Hematopoietic multipotent progenitor cell treated with erythropoietin and hydrocortisone succinate and interleukin-3 and kit ligand, for 6 days (in vitro differentiated cells): ENCODE data around the gene ASIC2.
"Not testable (repeated sequence)": the region's sequence is repeated elsewhere in the genome, so short reads cannot be mapped to it uniquely, and the experiment has no call there.

ENCODE experiments used
- DNase-seq: peaks from one replicate; pipeline ENCODE4 v3.0.0-alpha.2; 2015

Gene ASIC2

GRCh38 chr17:33015716-33016346 lies 277.3 kb downstream of the ASIC2 start:
- DNase-seq, result no peak

- DNase-seq, result no peak
Measured at GRCh38 chr17:33014751-33015150, 278.3 kb downstream of the ASIC2 start.

GRCh38 chr17:33013596-33014375 lies 279.3 kb downstream of the ASIC2 start:
- no peak for DNase-seq

GRCh38 chr17:33012522-33013033 lies 280.5 kb downstream of the ASIC2 start:
- no peak for DNase-seq

- DNase-seq, result no peak
Measured at GRCh38 chr17:33009636-33010035, 283.5 kb downstream of the ASIC2 start.

GRCh38 chr17:33007186-33007585 lies 285.9 kb downstream of the ASIC2 start:
- no peak for DNase-seq

GRCh38 chr17:33002246-33002645 lies 290.8 kb downstream of the ASIC2 start:
- no peak for DNase-seq

- DNase-seq, result no peak
Measured at GRCh38 chr17:32998887-32999228, 294.2 kb downstream of the ASIC2 start.

GRCh38 chr17:32998111-32998886 lies 294.8 kb downstream of the ASIC2 start:
- DNase-seq, result peak; percentile 90

GRCh38 chr17:32995416-32996045 lies 297.6 kb downstream of the ASIC2 start:
- DNase-seq, result no peak

GRCh38 chr17:32993977-32994376 lies 299.1 kb downstream of the ASIC2 start:
- DNase-seq, result no peak

- peak; percentile 77 for DNase-seq
Measured at GRCh38 chr17:32992321-32993033, 300.6 kb downstream of the ASIC2 start.

- DNase-seq, result no peak
Measured at GRCh38 chr17:32988481-32989101, 304.5 kb downstream of the ASIC2 start.

- not testable (repeated sequence) for DNase-seq
Measured at GRCh38 chr17:32987868-32988267, 305.2 kb downstream of the ASIC2 start.

- not testable (repeated sequence) for DNase-seq
Measured at GRCh38 chr17:32987453-32987805, 305.7 kb downstream of the ASIC2 start.

- no peak for DNase-seq
Measured at GRCh38 chr17:32985050-32985756, 307.9 kb downstream of the ASIC2 start.

GRCh38 chr17:32981611-32982010 lies 311.5 kb downstream of the ASIC2 start:
- not testable (repeated sequence) for DNase-seq

GRCh38 chr17:32980230-32980629 lies 312.9 kb downstream of the ASIC2 start:
- DNase-seq, result no peak

GRCh38 chr17:32976605-32977004 lies 316.5 kb downstream of the ASIC2 start:
- DNase-seq, result no peak

- no peak for DNase-seq
Measured at GRCh38 chr17:32976131-32976530, 317.0 kb downstream of the ASIC2 start.

GRCh38 chr17:32971171-32971570 lies 321.9 kb downstream of the ASIC2 start:
- peak; percentile 97 for DNase-seq
